ENCODE measurements around the gene ZDHHC24.

ZDHHC24 gene

GRCh38 chr11:66559142-66559865 is 13.5 kb upstream of the ZDHHC24 start:
- no peaks in the 10 kb centered on the region for H3K9me3 ChIP-seq (ENCODE audit: control insufficient read depth, low read length)
- H3K4me3 ChIP-seq (ENCODE audit: insufficient read depth, low read depth, low read length, poor library complexity, severe bottlenecking), result no peak overlapping the region
- H3K27ac ChIP-seq (ENCODE audit: insufficient read depth, low read length, poor library complexity, severe bottlenecking), result no peak overlapping the region
- no peaks in the 10 kb centered on the region for H3K27me3 ChIP-seq (replicated peaks; ENCODE audit: control insufficient read depth, insufficient read depth, low read length, poor library complexity, severe bottlenecking)
- H3K4me1 ChIP-seq (ENCODE audit: control insufficient read depth, insufficient read depth, low read length, poor library complexity, severe bottlenecking), result peaks cover 4% of the 10 kb centered on the region
- H3K36me3 ChIP-seq (ENCODE audit: control insufficient read depth, insufficient read depth, low read length), result no peaks in the 10 kb centered on the region
- peak in 1 of 3 donors; percentile 21 for DNase-seq

- Histone ChIP-seq H3K27me3 (replicated peaks; ENCODE audit: control insufficient read depth, insufficient read depth, low read length, poor library complexity, severe bottlenecking) (no peaks in the 10 kb centered on the region), H3K36me3 (ENCODE audit: control insufficient read depth, insufficient read depth, low read length) (no peaks in the 10 kb centered on the region), H3K27ac (ENCODE audit: insufficient read depth, low read length, poor library complexity, severe bottlenecking) (no peak overlapping the region), H3K4me1 (ENCODE audit: control insufficient read depth, insufficient read depth, low read length, poor library complexity, severe bottlenecking) (peaks cover 4% of the 10 kb centered on the region), H3K4me3 (ENCODE audit: insufficient read depth, low read depth, low read length, poor library complexity, severe bottlenecking) (no peak overlapping the region), H3K9me3 (ENCODE audit: control insufficient read depth, low read length) (no peaks in the 10 kb centered on the region)
- DNase-seq, result no peak
Observed at GRCh38 chr11:66557733-66558326, 12.0 kb upstream of the ZDHHC24 start.

- Histone ChIP-seq H3K4me3 (ENCODE audit: insufficient read depth, low read depth, low read length, poor library complexity, severe bottlenecking) (no peak overlapping the region), H3K27ac (ENCODE audit: insufficient read depth, low read length, poor library complexity, severe bottlenecking) (no peak overlapping the region), H3K9me3 (ENCODE audit: control insufficient read depth, low read length) (no peaks in the 10 kb centered on the region), H3K36me3 (ENCODE audit: control insufficient read depth, insufficient read depth, low read length) (no peaks in the 10 kb centered on the region), H3K27me3 (replicated peaks; ENCODE audit: control insufficient read depth, insufficient read depth, low read length, poor library complexity, severe bottlenecking) (no peaks in the 10 kb centered on the region), H3K4me1 (ENCODE audit: control insufficient read depth, insufficient read depth, low read length, poor library complexity, severe bottlenecking) (peaks cover 4% of the 10 kb centered on the region)
- DNase-seq, result no peak
Observed at GRCh38 chr11:66556086-66556485, 10.2 kb upstream of the ZDHHC24 start.

GRCh38 chr11:66555416-66555815 is 9.6 kb upstream of the ZDHHC24 start:
- H3K36me3 ChIP-seq (ENCODE audit: control insufficient read depth, insufficient read depth, low read length), result no peaks in the 10 kb centered on the region
- no peak overlapping the region for H3K27ac ChIP-seq (ENCODE audit: insufficient read depth, low read length, poor library complexity, severe bottlenecking)
- H3K27me3 ChIP-seq (replicated peaks; ENCODE audit: control insufficient read depth, insufficient read depth, low read length, poor library complexity, severe bottlenecking), result no peaks in the 10 kb centered on the region
- H3K4me3 ChIP-seq (ENCODE audit: insufficient read depth, low read depth, low read length, poor library complexity, severe bottlenecking), result no peak overlapping the region
- no peaks in the 10 kb centered on the region for H3K9me3 ChIP-seq (ENCODE audit: control insufficient read depth, low read length)
- DNase-seq, result no peak
- peaks cover 4% of the 10 kb centered on the region for H3K4me1 ChIP-seq (ENCODE audit: control insufficient read depth, insufficient read depth, low read length, poor library complexity, severe bottlenecking)

GRCh38 chr11:66554602-66555001 is 8.8 kb upstream of the ZDHHC24 start:
- no peak for DNase-seq
- Histone ChIP-seq H3K27me3 (replicated peaks; ENCODE audit: control insufficient read depth, insufficient read depth, low read length, poor library complexity, severe bottlenecking) (no peaks in the 10 kb centered on the region), H3K27ac (ENCODE audit: insufficient read depth, low read length, poor library complexity, severe bottlenecking) (no peak overlapping the region)

GRCh38 chr11:66550887-66551286 is 5.0 kb upstream of the ZDHHC24 start:
- no peaks in the 10 kb centered on the region for H3K27me3 ChIP-seq (replicated peaks; ENCODE audit: control insufficient read depth, insufficient read depth, low read length, poor library complexity, severe bottlenecking)
- no peak for DNase-seq
- no peak overlapping the region for H3K27ac ChIP-seq (ENCODE audit: insufficient read depth, low read length, poor library complexity, severe bottlenecking)
- H3K4me1 ChIP-seq (ENCODE audit: control insufficient read depth, insufficient read depth, low read length, poor library complexity, severe bottlenecking), result peaks cover 9% of the 10 kb centered on the region
- H3K9me3 ChIP-seq (ENCODE audit: control insufficient read depth, low read length), result no peaks in the 10 kb centered on the region
- H3K36me3 ChIP-seq (ENCODE audit: control insufficient read depth, insufficient read depth, low read length), result no peaks in the 10 kb centered on the region
- H3K4me3 ChIP-seq (ENCODE audit: insufficient read depth, low read depth, low read length, poor library complexity, severe bottlenecking), result no peak overlapping the region

More at GRCh38 chr11:66554602-66555001, 8.8 kb upstream of the ZDHHC24 start:
- Histone ChIP-seq H3K4me1 (ENCODE audit: control insufficient read depth, insufficient read depth, low read length, poor library complexity, severe bottlenecking) (peaks cover 4% of the 10 kb centered on the region), H3K36me3 (ENCODE audit: control insufficient read depth, insufficient read depth, low read length) (no peaks in the 10 kb centered on the region), H3K4me3 (ENCODE audit: insufficient read depth, low read depth, low read length, poor library complexity, severe bottlenecking) (no peak overlapping the region), H3K9me3 (ENCODE audit: control insufficient read depth, low read length) (no peaks in the 10 kb centered on the region)

GRCh38 chr11:66549696-66550095 is 3.8 kb upstream of the ZDHHC24 start:
- no peaks in the 10 kb centered on the region for H3K27me3 ChIP-seq (replicated peaks; ENCODE audit: control insufficient read depth, insufficient read depth, low read length, poor library complexity, severe bottlenecking)
- no peak overlapping the region for H3K27ac ChIP-seq (ENCODE audit: insufficient read depth, low read length, poor library complexity, severe bottlenecking)
- no peak for DNase-seq
- H3K4me1 ChIP-seq (ENCODE audit: control insufficient read depth, insufficient read depth, low read length, poor library complexity, severe bottlenecking), result peaks cover 12% of the 10 kb centered on the region
- no peak overlapping the region for H3K4me3 ChIP-seq (ENCODE audit: insufficient read depth, low read depth, low read length, poor library complexity, severe bottlenecking)
- no peaks in the 10 kb centered on the region for H3K9me3 ChIP-seq (ENCODE audit: control insufficient read depth, low read length)
- no peaks in the 10 kb centered on the region for H3K36me3 ChIP-seq (ENCODE audit: control insufficient read depth, insufficient read depth, low read length)

GRCh38 chr11:66548774-66549630 is 3.2 kb upstream of the ZDHHC24 start:
- Histone ChIP-seq H3K4me3 (ENCODE audit: insufficient read depth, low read depth, low read length, poor library complexity, severe bottlenecking) (no peak overlapping the region), H3K36me3 (ENCODE audit: control insufficient read depth, insufficient read depth, low read length) (no peaks in the 10 kb centered on the region), H3K27me3 (replicated peaks; ENCODE audit: control insufficient read depth, insufficient read depth, low read length, poor library complexity, severe bottlenecking) (no peaks in the 10 kb centered on the region), H3K27ac (ENCODE audit: insufficient read depth, low read length, poor library complexity, severe bottlenecking) (no peak overlapping the region), H3K9me3 (ENCODE audit: control insufficient read depth, low read length) (no peaks in the 10 kb centered on the region), H3K4me1 (ENCODE audit: control insufficient read depth, insufficient read depth, low read length, poor library complexity, severe bottlenecking) (peaks cover 17% of the 10 kb centered on the region)
- no peak for DNase-seq

- no peak for DNase-seq
- no peaks in the 10 kb centered on the region for H3K36me3 ChIP-seq (ENCODE audit: control insufficient read depth, insufficient read depth, low read length)
- H3K27ac ChIP-seq (ENCODE audit: insufficient read depth, low read length, poor library complexity, severe bottlenecking), result no peak overlapping the region
- no peaks in the 10 kb centered on the region for H3K27me3 ChIP-seq (replicated peaks; ENCODE audit: control insufficient read depth, insufficient read depth, low read length, poor library complexity, severe bottlenecking)
- peaks cover 25% of the 10 kb centered on the region for H3K4me1 ChIP-seq (ENCODE audit: control insufficient read depth, insufficient read depth, low read length, poor library complexity, severe bottlenecking)
- H3K4me3 ChIP-seq (ENCODE audit: insufficient read depth, low read depth, low read length, poor library complexity, severe bottlenecking), result no peak overlapping the region
- H3K9me3 ChIP-seq (ENCODE audit: control insufficient read depth, low read length), result no peaks in the 10 kb centered on the region
Observed at GRCh38 chr11:66548041-66548440, 2.2 kb upstream of the ZDHHC24 start.

- no peak for DNase-seq
- H3K36me3 ChIP-seq (ENCODE audit: control insufficient read depth, insufficient read depth, low read length), result no peaks in the 10 kb centered on the region
- no peak overlapping the region for H3K27ac ChIP-seq (ENCODE audit: insufficient read depth, low read length, poor library complexity, severe bottlenecking)
- H3K27me3 ChIP-seq (replicated peaks; ENCODE audit: control insufficient read depth, insufficient read depth, low read length, poor library complexity, severe bottlenecking), result no peaks in the 10 kb centered on the region
- peaks cover 25% of the 10 kb centered on the region for H3K4me1 ChIP-seq (ENCODE audit: control insufficient read depth, insufficient read depth, low read length, poor library complexity, severe bottlenecking)
- H3K4me3 ChIP-seq (ENCODE audit: insufficient read depth, low read depth, low read length, poor library complexity, severe bottlenecking), result no peak overlapping the region
- H3K9me3 ChIP-seq (ENCODE audit: control insufficient read depth, low read length), result no peaks in the 10 kb centered on the region
Observed at GRCh38 chr11:66547662-66548009, 1.8 kb upstream of the ZDHHC24 start.
